CD4-positive, CD25-positive, alpha-beta regulatory T cell (primary cell): ENCODE data around the gene C11orf21. TPM values are rescaled to one million over a fixed set of nuclear protein-coding genes. Genes with fewer than 3 reads are reported as not detected.
A peak's percentile ranks its signal among the peaks of the same experiment; 100 is the strongest.
"Not testable (repeated sequence)": the region's sequence is repeated elsewhere in the genome, so short reads cannot be mapped to it uniquely, and the experiment has no call there.

Experiments
- ATAC-seq, 2 donors: fragments of 150-1000 bp; cut with Tn5 transposase; one replicate each; pipeline ENCODE4 v1.10.0; 2021; ENCODE audit warnings: low read depth in 2 of 2, moderate number of reproducible peaks in 2 of 2, moderate library complexity in 1 of 2
- DNase-seq, 3 donors: peaks; one replicate each; pipeline versions ENCODE4 v3.0.0 to v3.0.0-alpha.2; 2012 to 2022; ENCODE audit warnings: mixed read lengths in 1 of 3
- H3K27ac ChIP-seq: one replicate; pipeline ENCODE4 v1.7.0; 2013; ENCODE audit warnings: mild to moderate bottlenecking, low read length; ENCODE audit not compliant: insufficient read depth, poor library complexity, severe bottlenecking
- H3K27me3 ChIP-seq: one replicate; pipeline ENCODE4 v1.7.0; 2013; ENCODE audit warnings: low read length; ENCODE audit not compliant: control insufficient read depth, insufficient read depth
- H3K36me3 ChIP-seq: one replicate; pipeline ENCODE4 v1.7.0; 2013; ENCODE audit warnings: mild to moderate bottlenecking, low read length, moderate library complexity; ENCODE audit not compliant: control insufficient read depth, insufficient read depth
- H3K4me1 ChIP-seq: 2 replicates; pipeline ENCODE4 v1.7.0; 2013; ENCODE audit warnings: mild to moderate bottlenecking, low read length; ENCODE audit not compliant: insufficient read depth, control insufficient read depth, poor library complexity, severe bottlenecking
- H3K4me3 ChIP-seq: one replicate; pipeline ENCODE4 v1.7.0; 2013; ENCODE audit warnings: low read depth, mild to moderate bottlenecking, low read length, moderate library complexity
- H3K9me3 ChIP-seq, 2 experiments: 1 replicate in 1 of 2; 2 replicates in 1 of 2; pipeline ENCODE4 v1.7.0; 2013; ENCODE audit warnings: low read length in 2 of 2, mild to moderate bottlenecking in 1 of 2, moderate library complexity in 1 of 2; ENCODE audit not compliant: control insufficient read depth in 2 of 2
- H3K27ac Mint-ChIP-seq, 3 donors: one replicate each; pipeline ENCODE4 v1.8.0; 2020 to 2022; ENCODE audit warnings: mild to moderate bottlenecking in 3 of 3, mixed read lengths in 3 of 3, moderate library complexity in 2 of 3
- H3K27me3 Mint-ChIP-seq: one replicate; pipeline ENCODE4 v1.8.0; 2022; ENCODE audit warnings: mild to moderate bottlenecking, mixed read lengths
- H3K36me3 Mint-ChIP-seq: one replicate; pipeline ENCODE4 v1.8.0; 2020; ENCODE audit warnings: mixed read lengths
- H3K4me1 Mint-ChIP-seq, 4 donors: one replicate each; pipeline ENCODE4 v1.8.0; 2020 to 2022; ENCODE audit warnings: mixed read lengths in 4 of 4, mild to moderate bottlenecking in 1 of 4
- H3K4me3 Mint-ChIP-seq, 4 donors: one replicate each; pipeline ENCODE4 v1.8.0; 2020 to 2022; ENCODE audit warnings: mild to moderate bottlenecking in 4 of 4, mixed read lengths in 4 of 4, moderate library complexity in 3 of 4
- H3K9me3 Mint-ChIP-seq, 7 donors: one replicate each; pipeline ENCODE4 v1.8.0; 2020 to 2022; ENCODE audit warnings: mixed read lengths in 7 of 7, mild to moderate bottlenecking in 3 of 7, moderate library complexity in 2 of 7
- polyA plus RNA-seq, 4 donors: library from polyadenylated mRNA; unstranded; fragments of 300-500 nt; fragmentation: Illumina TruSeq; gene quantifications; one replicate each; pipeline ENCODE4 v1.2.3, GENCODE V29; 2021
- total RNA-seq: library from RNA; stranded (reverse); gene quantifications from one replicate; pipeline ENCODE4 v1.2.3, GENCODE V29; 2022

C11orf21 gene
- total and polyA plus RNA-seq, 5 donors from 2014 or later = 11.9 to 41.8 (median 16.8) TPM

DNA sequence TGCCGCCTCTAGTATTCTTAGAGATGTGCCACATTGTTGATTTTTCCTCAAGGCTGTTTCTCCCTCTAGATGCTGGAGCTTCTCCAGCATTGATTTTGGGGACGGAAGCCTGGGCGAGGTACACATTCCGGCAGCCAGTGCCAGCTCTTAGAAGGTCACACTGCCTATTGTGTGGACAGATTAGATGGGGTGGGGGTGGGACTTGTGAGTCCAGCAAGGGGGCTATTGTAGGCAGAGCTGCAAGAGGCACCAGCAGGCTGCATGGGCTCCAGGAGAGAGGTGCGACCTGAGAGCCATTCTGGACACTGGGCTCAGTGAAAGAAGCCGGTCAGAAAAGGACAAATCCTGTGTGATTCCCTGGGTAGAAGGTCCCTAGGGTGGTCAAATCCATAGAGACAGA is 12.4 kb downstream of the C11orf21 start:
- H3K27me3 ChIP-seq = no peaks in the 10 kb centered on the region
- H3K4me3 ChIP-seq = no peak overlapping the region
- Mint-ChIP-seq H3K9me3 (peaks cover 0 to 2% (median 0%) of the 10 kb centered on the region in 7 donors), H3K36me3 (peaks cover 13% of the 10 kb centered on the region), H3K27me3 (no peaks in the 10 kb centered on the region), H3K27ac (peak overlapping the region in 1 of 3 donors; percentile 80), H3K4me3 (no peak overlapping the region), H3K4me1 (peaks cover 0 to 31% (median 7%) of the 10 kb centered on the region in 4 donors)
- DNase-seq (no peak), ATAC-seq (no peak)
- H3K27ac ChIP-seq = no peak overlapping the region
- no peaks in the 10 kb centered on the region for H3K36me3 ChIP-seq
- H3K4me1 ChIP-seq = peaks cover 6% of the 10 kb centered on the region
- H3K9me3 ChIP-seq = no peaks in the 10 kb centered on the region

DNA sequence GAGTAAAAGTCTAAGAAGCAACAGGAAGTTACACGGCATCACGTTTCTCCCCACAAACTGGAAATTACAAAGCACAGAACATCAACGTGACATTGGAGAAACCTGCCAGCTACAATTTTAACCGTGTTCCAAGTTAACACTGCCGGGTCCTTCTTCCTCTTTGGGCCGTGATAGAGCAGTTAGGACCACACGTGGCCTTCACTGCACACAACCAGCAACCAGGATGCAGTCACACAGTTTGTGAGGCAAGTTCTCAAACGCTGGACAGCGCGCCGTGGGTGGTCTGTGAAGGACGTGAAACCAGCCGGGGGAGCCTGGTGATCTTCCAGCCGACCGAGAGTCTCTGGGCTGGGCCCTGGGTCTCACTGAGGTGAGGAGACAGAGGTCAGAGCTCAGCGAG is 14.6 kb downstream of the C11orf21 start:
- Mint-ChIP-seq H3K9me3 (peaks cover 0 to 12% (median 3%) of the 10 kb centered on the region in 7 donors), H3K36me3 (peaks cover 13% of the 10 kb centered on the region), H3K4me3 (no peak overlapping the region), H3K4me1 (peaks cover 0 to 24% (median 5%) of the 10 kb centered on the region in 4 donors), H3K27ac (peak overlapping the region in 1 of 3 donors; percentile 20), H3K27me3 (no peaks in the 10 kb centered on the region)
- H3K27me3 ChIP-seq = no peaks in the 10 kb centered on the region
- no peaks in the 10 kb centered on the region for H3K36me3 ChIP-seq
- no peaks in the 10 kb centered on the region for H3K4me1 ChIP-seq
- no peak overlapping the region for H3K4me3 ChIP-seq
- no peak for DNase-seq
- H3K27ac ChIP-seq = no peak overlapping the region
- ATAC-seq = no peak
- H3K9me3 ChIP-seq = peaks cover 13% of the 10 kb centered on the region in 2 experiments

DNA sequence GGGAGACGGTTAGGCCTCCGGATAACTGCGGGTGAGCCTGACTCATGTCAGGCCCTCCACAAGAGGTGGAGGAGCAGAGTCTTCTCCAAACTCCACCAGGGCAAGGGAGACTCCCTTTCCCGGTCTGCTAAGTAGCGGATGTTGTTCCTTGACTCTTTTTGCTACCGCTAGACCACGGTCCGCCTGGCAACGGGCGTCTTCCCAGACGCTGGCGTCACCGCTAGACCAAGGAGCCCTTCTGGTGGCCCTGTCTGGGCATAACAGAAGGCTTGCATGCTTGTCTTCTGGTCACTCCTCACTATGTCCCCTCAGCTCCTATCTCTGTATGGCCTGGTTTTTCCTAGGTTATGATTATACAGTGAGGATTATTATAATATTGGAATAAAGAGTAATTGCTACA is 15.4 kb downstream of the C11orf21 start:
- H3K27ac ChIP-seq, H3K4me1 ChIP-seq, DNase-seq, H3K27me3 ChIP-seq, H3K36me3 ChIP-seq, H3K4me3 Mint-ChIP-seq, H3K4me3 ChIP-seq, ATAC-seq, H3K27ac Mint-ChIP-seq, H3K27me3 Mint-ChIP-seq: not testable (repeated sequence)
- H3K36me3 Mint-ChIP-seq = peaks cover 13% of the 10 kb centered on the region
- H3K9me3 ChIP-seq = peaks cover 14 to 19% of the 10 kb centered on the region in 2 experiments
- peaks cover 0 to 13% (median 4%) of the 10 kb centered on the region in 7 donors for H3K9me3 Mint-ChIP-seq
- peaks cover 0 to 24% (median 5%) of the 10 kb centered on the region in 4 donors for H3K4me1 Mint-ChIP-seq

DNA sequence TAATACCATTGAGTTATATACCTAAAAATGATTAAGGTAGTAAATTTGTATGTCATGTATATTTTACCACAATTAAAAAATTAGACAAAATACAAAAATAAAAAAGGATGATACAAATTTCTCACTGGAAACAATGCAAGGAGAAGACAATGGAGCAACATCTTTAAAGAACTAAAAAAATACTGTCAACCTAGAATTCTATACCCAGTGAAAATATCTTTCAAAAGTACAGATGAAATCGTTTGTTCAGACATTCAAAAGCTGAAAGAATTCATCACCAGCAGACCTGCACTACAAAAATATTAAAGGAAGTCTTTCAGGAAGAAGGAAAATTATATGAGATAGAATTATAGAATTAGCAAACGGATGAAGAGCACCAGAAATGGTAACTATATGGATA is 21.5 kb downstream of the C11orf21 start:
- Mint-ChIP-seq H3K27ac (no peak overlapping the region), H3K4me3 (no peak overlapping the region), H3K27me3 (peaks cover 36% of the 10 kb centered on the region), H3K9me3 (peaks cover 3 to 27% (median 13%) of the 10 kb centered on the region in 7 donors), H3K36me3 (no peaks in the 10 kb centered on the region), H3K4me1 (peaks cover 4 to 14% (median 11%) of the 10 kb centered on the region in 4 donors)
- peaks cover 25 to 33% of the 10 kb centered on the region in 2 experiments for H3K9me3 ChIP-seq
- H3K4me1 ChIP-seq = peaks cover 4% of the 10 kb centered on the region
- H3K27me3 ChIP-seq = peaks cover 11% of the 10 kb centered on the region
- DNase-seq = no peak
- H3K4me3 ChIP-seq = no peak overlapping the region
- H3K36me3 ChIP-seq = no peaks in the 10 kb centered on the region
- no peak for ATAC-seq
- H3K27ac ChIP-seq = no peak overlapping the region

DNA sequence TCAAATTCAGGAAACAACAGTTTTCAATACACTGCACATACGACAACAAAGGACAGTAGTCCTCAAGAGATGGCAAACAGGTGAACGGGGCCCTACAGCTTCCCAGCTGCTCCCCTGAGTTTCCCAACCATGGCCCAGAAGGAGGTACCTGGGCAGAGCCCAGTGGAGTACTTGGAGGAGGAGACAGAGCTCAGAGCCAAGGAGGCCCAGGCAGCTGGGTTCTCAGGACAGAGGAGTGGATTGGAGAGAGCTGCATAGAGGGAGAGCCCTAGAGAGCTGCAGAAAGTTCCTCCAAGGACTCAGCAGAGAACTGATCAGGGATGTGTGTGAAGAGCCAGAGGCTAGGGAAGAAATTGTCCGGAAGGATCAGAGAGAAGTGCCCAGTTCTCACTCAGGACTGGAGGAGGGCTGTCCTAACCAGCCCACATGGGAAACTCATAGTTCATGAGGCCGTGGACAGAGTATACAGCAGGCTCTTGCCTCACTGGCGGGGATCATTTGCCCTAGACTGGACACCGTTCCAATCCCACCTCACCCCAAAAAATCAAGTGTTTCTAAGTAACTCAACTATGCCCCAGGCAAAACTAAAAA is 23.7 kb downstream of the C11orf21 start:
- DNase-seq (no peak), ATAC-seq (no peak)
- Mint-ChIP-seq H3K27ac (no peak overlapping the region), H3K4me3 (no peak overlapping the region), H3K36me3 (no peaks in the 10 kb centered on the region), H3K27me3 (peaks cover 42% of the 10 kb centered on the region), H3K4me1 (peaks cover 4 to 19% (median 11%) of the 10 kb centered on the region in 4 donors), H3K9me3 (peaks cover 3 to 25% (median 13%) of the 10 kb centered on the region in 7 donors)
- H3K27ac ChIP-seq = no peak overlapping the region
- no peaks in the 10 kb centered on the region for H3K36me3 ChIP-seq
- H3K4me3 ChIP-seq = no peak overlapping the region
- H3K27me3 ChIP-seq = peaks cover 11% of the 10 kb centered on the region
- H3K4me1 ChIP-seq = peaks cover 4% of the 10 kb centered on the region
- H3K9me3 ChIP-seq = peaks cover 21 to 28% of the 10 kb centered on the region in 2 experiments

DNA sequence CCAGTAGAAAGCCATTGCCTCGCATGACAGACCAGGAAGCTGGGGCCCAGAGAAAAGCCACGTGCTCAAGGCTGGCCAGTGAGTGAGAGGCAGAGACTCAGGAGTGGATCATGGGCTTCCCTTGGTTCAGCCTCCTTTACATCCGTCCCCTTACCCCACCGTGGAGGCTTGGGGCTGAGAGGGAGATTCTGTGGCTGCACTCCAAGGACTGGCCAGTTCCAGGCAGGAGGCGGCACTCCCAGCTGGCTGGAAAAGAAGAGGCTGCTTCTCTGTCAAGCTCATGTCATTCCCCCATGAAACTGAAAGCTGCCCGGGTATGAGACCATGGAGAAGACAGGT is 24.7 kb downstream of the C11orf21 start:
- DNase-seq (no peak), ATAC-seq (no peak)
- Mint-ChIP-seq H3K4me3 (no peak overlapping the region), H3K36me3 (no peaks in the 10 kb centered on the region), H3K4me1 (peaks cover 4 to 19% (median 13%) of the 10 kb centered on the region in 4 donors), H3K9me3 (peaks cover 3 to 16% (median 10%) of the 10 kb centered on the region in 7 donors), H3K27ac (no peak overlapping the region), H3K27me3 (peaks cover 51% of the 10 kb centered on the region)
- no peaks in the 10 kb centered on the region for H3K36me3 ChIP-seq
- peaks cover 11 to 20% of the 10 kb centered on the region in 2 experiments for H3K9me3 ChIP-seq
- peaks cover 4% of the 10 kb centered on the region for H3K4me1 ChIP-seq
- H3K4me3 ChIP-seq = no peak overlapping the region
- H3K27me3 ChIP-seq = peaks cover 11% of the 10 kb centered on the region
- no peak overlapping the region for H3K27ac ChIP-seq

DNA sequence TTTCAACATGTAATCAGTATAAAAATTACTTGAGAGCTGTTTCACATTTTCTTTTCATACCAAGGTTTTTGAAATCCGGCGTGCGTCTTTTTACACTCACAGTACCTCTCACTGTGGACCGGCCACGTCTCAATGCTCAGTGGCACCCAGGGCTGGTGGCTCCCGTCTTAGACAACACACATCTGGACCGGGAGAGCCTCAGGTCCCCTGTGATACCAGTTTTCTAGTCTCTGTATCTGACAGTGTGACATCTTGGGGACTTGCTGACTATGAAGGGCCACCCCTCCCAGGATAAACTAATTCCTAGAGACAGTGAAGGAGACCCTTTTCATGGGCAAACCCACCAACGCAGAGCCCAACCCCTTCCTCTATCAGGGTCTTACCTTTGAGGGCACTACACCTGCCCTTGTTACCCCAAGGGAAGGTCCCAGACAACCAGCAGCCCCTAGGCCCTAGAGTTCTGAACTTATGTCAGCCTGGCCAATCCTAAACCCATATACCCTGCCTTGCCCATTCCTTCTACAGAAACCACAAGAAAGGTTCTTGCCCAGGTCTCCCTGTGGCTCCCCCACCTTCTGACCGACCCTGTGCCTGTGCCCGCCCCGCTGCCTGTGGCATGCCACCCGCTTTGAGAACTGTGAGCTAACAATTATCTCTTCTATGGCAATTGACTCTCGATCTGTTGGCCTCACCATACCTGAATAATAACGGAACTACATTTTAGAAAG is 25.3 kb downstream of the C11orf21 start:
- peaks cover 4% of the 10 kb centered on the region for H3K4me1 ChIP-seq
- no peaks in the 10 kb centered on the region for H3K36me3 ChIP-seq
- H3K27ac ChIP-seq = no peak overlapping the region
- peaks cover 10% of the 10 kb centered on the region for H3K27me3 ChIP-seq
- H3K9me3 ChIP-seq = peaks cover 11 to 15% of the 10 kb centered on the region in 2 experiments
- H3K4me1 Mint-ChIP-seq = peaks cover 4 to 21% (median 14%) of the 10 kb centered on the region in 4 donors
- H3K36me3 Mint-ChIP-seq = no peaks in the 10 kb centered on the region
- no peak overlapping the region for H3K27ac Mint-ChIP-seq
- no peak overlapping the region for H3K4me3 Mint-ChIP-seq
- no peak for DNase-seq
- ATAC-seq = no peak
- H3K4me3 ChIP-seq = no peak overlapping the region
- peaks cover 3 to 16% (median 10%) of the 10 kb centered on the region in 7 donors for H3K9me3 Mint-ChIP-seq
- H3K27me3 Mint-ChIP-seq = peaks cover 52% of the 10 kb centered on the region
